GM19240 (cell line): Measurements from ENCODE around the gene COX5A.
A peak's percentile ranks its signal among the peaks of the same experiment; 100 is the strongest.

Source experiments
- DNase-seq: peaks from one replicate; pipeline ENCODE4 v3.0.0; 2011; ENCODE audit warnings: low spot score; ENCODE audit not compliant: insufficient read length

COX5A gene

DNA sequence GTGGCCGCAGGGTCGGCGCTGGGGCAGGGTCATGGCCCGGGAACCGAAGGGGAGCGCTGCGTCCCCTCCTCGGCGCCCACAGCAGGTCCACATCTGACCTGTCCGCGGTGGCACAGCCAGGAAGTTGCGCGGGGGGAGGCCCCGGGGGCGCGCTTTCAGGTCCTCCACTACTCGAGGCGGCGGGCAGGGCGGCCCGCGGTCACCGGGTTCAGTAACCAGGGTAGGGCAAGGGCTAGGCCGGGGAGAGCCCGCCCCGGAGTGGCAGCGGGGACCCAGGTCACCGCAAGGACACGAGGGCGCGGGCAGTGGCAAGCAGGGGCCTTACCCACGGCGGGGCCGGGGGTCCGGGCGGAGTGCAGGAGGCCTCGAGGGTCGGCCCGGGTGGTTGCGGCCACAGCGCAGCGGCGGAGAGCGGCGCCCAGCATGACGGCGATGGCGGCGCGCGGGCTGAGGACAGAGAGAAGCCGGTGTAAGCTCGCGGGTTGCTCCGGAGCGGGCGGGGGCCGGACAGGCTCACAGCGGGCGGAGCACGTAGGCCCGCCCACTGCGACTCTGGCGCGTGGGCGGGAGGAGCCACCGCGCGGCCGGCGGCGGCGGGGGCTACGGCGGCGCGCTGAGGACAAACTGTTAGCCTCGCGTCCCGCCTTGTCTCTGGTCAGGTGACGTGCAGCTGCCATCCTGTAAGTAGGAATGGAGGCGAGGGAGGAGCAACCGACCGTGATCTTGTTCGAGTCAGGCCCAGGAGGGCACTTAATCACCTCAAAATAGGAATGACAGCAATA is at the start of gene COX5A:
TSS of gene COX5A (minus strand) at position 484 of the 782 bp plus-strand sequence. CDS start at position 425, 59 bp downstream.
- peak; percentile 61 for DNase-seq

DNA sequence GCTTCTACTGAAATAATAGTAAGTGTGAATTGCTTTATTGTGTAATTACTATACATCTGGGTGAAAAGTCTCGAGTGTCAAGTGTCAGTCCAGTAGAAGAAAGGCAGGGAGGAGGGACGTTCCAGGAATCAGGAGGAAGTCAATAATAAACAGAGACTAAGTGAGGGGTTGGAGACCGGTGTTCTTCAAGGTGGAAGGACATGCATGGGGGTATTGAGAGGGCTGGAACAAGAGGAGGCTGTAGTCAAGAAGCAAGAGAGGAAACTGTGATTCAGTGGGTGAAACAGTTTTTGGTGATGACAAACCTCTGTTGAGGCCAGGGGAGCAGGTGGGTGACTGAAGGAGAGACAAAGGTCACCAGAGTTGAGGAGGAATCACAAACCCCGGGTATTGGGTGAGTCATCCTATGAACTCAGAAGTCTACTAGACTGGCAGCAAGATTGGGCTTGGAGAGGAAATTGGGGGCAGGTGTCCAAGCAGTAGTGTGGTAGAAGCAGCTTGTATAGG is 45.9 kb upstream of the COX5A start:
- no peak for DNase-seq

DNA sequence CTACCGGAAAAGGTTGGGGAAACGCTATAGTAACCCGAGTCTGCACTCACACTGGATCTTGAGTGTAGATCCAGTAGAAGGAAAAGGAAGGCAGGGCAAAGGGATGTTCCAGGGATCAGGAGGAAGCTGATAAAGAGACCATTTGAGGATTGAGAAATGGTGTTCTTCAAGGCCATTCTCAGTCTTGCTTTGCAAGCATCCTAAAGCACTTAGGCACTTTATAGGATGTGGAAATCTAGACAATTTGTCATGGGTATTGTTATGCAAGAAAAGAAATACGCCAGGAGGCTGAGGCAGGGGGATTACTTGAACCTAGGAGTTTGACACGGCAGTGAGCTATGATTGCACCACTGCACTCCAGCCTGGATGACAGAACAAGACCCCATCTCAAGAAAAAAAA is 44.3 kb upstream of the COX5A start:
- no peak for DNase-seq

DNA sequence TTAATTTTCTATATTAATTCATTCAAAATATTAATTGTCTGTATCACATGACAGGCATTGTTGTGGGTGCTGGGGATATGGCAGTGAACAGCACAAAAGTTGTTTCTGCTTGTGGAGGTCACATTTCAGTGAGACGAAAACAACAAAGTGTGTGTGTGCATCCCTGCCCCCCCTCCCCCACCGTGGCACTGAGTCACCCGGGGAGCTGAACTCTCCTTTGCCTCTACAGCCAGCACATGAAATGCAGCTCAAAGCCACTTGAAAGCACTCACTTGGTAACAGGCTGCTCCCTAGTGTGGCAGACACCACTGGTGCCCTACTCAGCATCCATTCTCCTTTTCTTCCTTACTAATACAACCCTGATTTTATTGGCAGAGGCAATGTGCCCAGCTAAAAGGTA is 40.6 kb upstream of the COX5A start:
- DNase-seq, result no peak

DNA sequence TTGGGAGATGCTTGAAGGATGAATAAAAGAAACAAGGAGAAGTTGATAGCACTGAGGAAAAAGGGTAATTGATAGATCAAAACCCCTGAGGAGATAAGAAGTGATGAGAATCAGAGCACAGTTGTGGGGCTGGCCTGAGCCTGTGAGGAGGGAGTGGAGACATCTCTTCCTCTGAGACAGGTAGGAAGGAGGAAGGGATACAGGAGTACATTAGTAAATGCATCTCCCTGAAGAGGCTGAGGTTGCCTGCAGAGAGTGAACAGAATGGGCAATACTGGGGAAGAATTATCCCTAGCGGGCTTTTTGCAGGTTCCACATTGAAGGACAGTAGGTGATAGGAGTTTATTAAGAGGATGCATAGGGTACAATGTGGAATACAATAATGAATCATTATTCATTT is 40.2 kb upstream of the COX5A start:
- DNase-seq, result no peak

DNA sequence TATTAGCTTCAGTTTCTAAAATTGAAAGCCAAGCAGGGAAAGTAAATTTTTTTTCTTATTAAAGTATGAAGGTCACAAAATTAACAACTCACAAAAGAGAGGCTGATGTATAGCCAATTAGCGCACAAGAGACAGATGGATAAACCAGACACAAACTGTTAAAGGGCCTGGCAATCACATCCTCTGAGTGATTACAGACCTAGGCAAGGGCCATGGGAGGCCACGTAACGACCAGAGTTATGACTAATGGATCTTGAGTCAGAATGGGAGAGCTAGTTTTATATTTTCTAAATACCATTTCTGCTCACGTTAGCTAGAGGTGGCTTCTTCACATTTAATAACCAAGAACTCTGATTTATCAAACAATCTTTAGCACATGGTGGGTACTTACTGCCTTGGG is 39.7 kb upstream of the COX5A start:
- DNase-seq, result no peak

DNA sequence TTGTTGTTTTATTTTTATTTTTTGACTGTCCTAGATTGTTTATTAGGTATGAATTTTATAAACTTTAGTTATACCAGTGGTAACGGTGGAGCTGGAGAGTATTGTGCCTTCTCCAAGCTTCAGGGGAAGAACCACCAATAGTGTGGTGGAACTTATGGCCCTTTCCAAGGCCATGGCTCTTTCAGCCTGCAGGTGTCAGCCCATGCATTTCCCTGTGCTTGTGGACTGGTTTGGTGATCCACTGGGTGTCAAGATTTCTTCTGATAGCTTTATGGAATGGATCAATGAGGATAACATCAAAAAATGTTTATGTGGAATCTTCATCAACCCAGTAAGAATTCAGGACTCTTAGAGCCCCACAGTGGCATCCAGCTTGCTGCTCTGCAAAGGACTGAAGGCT is 38.3 kb upstream of the COX5A start:
- no peak for DNase-seq

DNA sequence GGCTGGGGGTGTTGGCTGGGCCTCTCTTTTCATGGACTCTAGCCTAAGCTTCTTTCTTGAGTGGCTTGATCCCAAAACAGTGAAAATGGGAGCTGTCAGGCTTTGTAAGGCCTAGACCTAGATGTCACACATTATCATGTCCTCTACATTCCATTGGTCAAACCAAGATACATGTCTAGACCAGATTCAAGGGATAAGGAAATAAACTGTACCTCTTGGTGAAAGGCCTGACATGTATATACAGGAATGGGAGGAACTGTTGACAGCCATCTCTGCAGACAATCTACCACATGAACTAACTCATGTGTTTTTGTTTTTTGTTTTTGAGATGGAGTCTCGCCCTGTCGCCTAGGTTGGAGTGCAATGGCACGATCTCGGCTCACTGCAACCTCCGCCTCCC is 29.8 kb upstream of the COX5A start:
- no peak for DNase-seq

DNA sequence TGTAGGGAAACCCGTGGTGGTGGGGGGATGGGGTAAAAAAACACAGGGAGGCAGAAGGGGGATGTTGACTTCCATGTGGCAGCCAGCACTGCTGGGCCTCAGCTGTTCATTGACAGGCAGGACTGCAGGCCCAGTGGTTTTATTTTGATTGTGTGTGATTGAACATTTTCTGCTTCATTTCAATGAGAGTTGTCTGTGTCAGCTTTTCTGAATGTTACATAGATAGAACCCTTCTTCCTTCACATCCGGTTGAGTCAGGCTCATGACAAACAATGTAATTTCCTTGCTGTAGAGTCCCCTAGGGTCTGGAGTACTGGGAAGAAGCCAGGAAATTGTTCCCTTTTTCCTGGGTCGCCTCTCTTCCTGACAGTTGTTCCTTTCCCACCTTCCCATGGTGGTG is 26.9 kb upstream of the COX5A start:
- no peak for DNase-seq

DNA sequence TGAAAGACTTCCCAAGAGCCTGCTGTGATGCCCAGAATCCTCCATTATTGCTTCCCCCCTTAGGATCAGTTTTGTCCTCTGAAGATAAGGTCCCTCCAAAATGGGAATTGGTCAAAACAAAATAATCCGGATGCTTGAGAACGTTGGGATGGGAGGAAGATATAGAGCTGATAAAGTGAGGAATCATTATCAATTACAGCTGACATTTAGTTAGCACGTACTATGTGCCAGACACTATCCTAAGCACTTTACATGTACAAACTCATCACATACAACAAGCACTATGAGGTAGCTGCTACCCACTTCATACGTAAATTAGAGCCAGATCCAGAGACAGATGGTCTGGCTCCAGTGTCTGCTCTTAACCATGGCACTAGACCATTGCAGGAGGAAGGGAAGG is 25.3 kb upstream of the COX5A start:
- no peak for DNase-seq

DNA sequence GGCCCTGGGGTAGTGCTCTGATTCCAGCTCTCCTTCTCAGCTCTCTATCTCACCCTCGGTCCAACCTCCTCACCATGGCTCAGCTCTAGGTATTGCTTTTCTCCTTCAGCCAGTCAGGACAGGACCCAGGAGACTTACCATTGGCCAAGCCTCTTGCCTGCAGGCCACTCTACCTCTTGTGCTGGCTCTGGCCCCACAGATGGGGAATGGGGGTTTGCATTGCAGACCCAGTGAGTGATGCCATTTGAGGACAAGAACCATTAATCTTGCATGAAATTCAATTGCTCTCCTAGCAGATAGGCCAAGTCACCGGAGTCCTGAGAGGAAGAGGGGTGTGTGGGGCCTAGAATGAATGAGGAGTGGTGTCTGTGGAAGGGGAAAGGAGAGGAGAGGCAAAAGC is 24.8 kb upstream of the COX5A start:
- DNase-seq, result no peak

DNA sequence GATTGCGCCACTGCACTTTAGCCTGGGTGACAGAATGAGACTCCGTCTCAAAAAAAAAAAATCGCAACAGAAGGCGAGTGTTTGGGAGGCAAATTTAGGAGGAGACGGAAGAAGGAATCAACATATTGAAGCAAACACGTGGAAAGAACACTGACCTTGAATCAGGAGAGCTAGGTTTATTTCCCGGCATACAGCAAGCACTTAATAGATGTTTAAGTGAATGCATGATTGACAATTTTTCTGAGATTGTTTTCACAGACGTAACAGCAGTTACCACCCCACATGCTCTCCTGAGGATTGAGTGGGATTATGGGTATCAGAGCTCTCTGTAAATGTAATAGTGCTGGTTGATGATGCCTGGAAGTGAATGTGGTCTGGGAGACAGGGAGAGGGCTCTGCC is 24.3 kb upstream of the COX5A start:
- no peak for DNase-seq

DNA sequence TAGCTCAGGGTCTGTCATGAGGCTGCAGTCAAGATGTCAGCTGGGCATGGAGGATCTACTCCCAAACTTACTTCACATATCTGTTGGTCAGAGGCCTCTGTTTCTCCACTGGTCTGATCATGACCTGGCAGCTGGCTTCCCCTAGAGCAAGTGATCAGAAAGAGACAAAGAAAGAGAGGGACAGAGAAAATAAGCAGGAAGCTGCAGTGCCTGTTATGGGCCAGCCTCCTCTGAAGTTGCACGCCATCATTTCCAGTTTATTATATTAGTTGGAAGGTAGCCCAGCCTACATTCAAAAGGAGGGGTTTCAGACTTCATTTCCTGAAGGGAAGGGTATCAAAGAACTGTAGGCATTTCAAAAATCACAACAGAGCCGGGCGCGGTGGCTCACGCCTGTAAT is 23.7 kb upstream of the COX5A start:
- no peak for DNase-seq

DNA sequence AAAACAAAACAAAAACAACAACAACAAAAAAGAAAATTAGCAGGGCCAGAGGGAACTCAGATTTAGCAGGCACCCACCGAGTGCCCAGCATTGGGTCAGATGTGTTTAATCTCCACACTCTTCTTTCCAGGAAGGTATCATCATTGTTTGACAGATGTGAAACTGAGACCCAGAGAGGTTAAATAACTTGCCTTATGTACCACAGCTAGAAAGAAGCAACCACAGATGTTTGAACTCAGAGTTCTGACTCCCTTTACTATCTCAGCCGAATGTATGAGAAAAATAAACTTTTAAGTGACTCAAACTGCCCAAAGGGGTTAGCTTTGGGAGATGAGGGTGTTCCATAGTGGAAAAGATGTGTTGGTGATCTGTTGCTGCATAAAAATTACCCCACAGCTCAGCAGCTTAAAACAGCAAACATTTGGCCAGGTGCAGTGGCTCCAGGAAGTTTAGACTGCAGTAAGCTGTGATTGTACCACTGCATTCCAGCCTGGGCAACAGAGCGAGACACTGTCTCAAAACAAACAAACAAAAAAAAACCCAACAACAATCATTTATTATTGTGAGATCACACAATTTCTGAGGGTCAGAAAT is 23.2 kb upstream of the COX5A start:
- no peak for DNase-seq

DNA sequence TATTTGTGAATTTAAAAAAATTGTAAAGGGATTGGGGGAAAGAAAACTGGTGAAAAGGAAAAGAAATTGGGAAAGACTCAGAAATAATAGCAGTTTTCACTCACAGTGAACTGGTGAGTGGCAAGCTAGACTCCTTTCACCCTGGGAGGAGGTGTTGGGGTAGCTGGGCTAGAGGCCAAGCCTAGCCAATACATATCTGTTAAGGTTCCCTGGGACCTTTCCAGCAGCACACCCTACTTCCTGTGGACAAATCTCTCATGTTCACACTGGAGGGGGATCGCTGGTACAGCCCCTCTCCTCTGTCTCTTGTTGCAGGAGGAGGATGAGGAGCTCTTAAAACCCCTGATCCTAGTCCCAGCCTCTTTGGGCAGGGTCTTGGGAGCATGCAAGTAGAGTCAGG is 22.4 kb upstream of the COX5A start:
- DNase-seq, result no peak

DNA sequence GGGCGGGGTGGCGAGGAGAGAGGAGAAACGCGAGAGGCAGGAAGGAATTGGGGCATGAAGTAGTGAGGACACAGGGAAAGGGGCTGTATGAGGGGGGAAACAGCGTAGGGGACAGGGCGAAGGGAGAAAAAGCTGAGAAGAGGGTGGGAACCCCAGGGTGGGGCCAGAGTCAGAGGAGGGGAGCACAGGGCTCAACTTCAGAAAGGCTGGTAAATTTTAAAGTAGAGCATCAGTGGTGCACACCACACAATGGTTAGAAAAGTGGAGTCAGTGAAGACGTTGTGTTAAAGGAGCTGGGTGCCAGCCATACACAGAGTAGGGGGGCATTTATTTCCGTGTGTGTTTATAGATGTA is 21.7 kb upstream of the COX5A start:
- no peak for DNase-seq

DNA sequence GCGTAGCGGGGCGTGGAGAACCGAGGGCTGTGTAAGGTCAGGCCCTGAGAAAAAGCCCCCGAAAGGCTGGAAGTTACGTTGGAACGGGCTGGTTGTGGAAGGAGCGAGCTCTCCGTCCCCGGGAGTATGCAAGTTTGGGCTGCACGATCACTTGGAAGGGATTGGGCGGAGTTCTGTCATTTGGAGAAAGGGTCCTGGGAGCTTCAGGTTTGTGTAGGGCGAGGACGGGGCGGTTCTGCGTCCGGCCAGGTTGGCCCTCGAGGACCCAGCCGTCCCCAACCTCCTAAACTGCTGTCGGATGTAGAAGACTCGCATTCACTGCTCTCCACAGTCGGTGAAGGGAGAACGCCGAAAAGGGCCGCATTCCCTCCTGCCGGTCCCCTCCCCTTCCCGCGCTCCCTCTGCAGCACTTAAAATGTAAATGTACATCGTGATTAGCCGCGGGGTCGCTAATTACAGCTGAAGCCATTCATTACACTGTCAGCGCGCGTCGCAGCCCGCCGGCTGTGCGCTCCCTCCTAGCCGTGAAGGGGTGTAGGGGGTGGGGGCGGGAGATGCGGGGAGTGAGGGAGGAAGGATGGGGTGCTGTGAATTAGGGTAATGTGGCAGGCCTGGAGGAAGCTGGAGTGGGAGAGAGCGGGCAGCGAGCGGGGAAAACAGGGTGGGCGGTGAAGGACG is 21.2 kb upstream of the COX5A start:
- DNase-seq, result no peak

DNA sequence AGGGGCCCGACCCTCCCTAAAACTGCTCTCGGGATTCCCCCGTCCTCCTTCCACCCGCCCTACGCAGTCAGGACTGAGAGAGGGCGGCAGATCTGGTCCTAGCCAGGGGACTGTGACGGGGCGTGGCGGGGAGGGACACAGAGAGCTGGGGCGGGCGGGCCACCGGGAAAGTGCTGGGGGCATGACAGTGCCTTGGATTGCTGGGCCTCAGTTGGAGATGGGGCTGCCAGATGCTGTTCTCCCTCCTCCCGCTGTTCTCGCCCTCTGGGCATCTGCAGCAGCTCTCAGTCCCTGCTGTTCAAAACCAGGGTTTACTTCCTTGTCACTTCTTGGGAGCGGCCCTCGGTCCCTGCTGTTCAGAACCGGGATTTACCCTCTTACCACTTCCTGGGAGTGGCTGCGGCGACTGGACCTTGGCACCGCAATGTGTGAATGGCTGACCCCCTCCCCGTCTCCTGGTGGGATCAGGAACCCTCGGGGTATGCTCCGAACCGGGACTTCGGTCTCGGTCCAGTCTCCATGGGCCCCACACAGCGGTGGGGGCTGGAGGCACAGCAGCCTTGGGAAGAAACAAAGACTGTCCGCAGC is 20.5 kb upstream of the COX5A start:
- no peak for DNase-seq

DNA sequence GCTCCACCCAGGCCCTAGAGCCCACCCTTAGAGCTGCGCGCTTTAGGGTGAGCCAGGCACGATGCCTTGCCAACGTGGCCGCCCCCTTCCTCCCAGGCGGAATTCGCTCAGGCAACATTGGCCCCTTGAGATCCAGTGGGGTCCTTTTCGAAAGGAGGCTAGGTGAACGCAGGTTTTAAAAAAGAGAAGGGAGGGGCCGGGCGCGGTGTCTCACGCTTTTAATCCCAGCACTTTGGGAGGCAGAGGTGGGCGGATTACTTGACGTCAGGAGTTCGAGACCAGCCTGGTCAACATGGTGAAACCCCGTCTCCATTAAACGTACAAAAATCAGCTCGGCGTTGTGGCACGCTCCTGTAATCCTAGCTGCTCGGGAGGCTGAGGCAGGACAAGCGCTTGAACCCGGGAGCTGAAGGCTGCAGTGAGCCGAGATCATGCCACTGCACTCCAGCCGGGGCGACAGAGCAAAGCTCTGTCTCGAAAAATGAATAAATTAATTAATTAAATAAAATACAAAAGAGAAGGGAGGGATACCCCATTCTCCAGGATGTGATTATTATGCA is 19.7 kb upstream of the COX5A start:
- no peak for DNase-seq

DNA sequence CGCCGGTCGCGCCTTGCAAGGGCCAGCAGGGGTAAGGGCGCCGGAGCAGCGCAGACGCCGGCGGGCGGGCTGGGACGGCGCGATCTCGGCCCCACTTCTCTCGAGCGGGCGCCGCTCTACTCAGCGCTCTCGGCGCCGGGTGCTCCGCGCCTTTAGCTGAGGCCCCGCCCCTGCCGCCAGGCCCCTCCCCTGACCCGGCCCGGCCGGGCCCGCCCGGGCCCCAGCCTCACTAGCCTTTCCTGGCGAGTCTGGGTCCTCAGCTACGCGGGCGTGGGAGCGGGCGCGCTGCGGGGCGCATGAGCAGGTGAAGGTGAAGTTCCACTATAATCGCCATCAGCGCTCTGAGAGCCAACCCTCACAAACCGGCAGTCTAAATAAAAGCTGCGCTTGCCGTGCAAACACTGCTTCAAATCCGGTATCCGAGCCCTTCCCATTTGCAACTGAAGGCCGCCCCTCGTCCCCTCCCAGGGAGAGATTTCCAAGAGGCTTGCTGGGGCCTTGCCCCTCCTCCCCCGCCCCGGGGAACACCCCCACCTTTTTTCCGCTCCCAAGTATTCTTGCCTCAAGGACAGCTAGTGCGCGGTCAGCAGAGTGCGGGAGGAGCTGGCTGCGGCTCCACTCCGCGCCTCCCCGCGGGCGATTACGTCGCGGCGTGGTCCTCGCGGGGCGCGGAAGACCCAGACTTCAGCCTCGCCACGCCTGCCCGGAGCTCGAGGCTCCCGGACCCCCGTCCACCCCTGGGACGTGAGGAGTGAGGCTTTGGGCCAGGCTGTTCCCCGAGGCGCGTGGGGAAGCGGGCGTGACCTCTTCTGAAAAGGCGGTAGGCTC is 19.0 kb upstream of the COX5A start, which contains the start of gene RPP25:
TSS of gene RPP25 (minus strand) at position 125 of the 828 bp plus-strand sequence. CDS start 189 bp downstream, outside the sequence.
- DNase-seq, result peak; percentile 53
